ENCODE measurements around the gene TMC1. TPM values are rescaled to one million over a fixed set of nuclear protein-coding genes. Genes with fewer than 3 reads are reported as not detected.

Gene TMC1
- total and polyA plus RNA-seq, 8 donors = 0.33 to 0.73 TPM; not detected in 6

DNA sequence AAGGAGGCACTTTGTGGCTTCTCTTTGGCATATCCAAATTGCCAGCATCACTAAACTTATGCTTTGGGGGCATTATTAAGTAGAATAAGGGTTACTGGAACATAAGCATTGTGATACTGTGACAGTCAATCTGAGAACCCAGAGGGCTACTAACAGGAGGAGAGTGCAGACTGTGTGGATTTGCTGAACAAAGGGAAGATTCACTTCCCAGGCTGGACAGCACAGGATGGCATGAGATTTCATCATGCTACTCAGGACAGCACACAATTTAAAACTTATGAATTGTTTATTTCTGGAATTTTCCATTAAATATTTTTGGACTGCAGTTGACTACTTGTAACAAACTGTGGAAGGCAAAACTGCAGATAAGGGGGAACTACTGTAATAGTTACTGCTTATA, 212.5 kb downstream of the TMC1 start:
- Histone ChIP-seq H3K27me3 (no peaks in the 10 kb centered on the region), H3K27ac (no peak overlapping the region), H3K9me3 (no peaks in the 10 kb centered on the region), H3K4me1 (no peaks in the 10 kb centered on the region), H3K4me3 (no peak overlapping the region), H3K36me3 (no peaks in the 10 kb centered on the region)
- DNase-seq = no peak
- intact Hi-C loops (cut with DNase I; ENCODE audit: low total_unique reads) = no loop called here
- TF ChIP-seq POLR2A (IDR thresholded peaks at IDR 0.05) (no peak), EP300 (IDR thresholded peaks at IDR 0.05) (no peak), POLR2AphosphoS5 (IDR thresholded peaks at IDR 0.05) (no peak), CTCF (IDR thresholded peaks at IDR 0.05) (no peak)

GRCh38 chr9:72734631-72735030, 213.2 kb downstream of the TMC1 start:
- Histone ChIP-seq H3K4me3 (no peak overlapping the region), H3K36me3 (no peaks in the 10 kb centered on the region), H3K4me1 (no peaks in the 10 kb centered on the region), H3K27ac (no peak overlapping the region), H3K27me3 (no peaks in the 10 kb centered on the region), H3K9me3 (no peaks in the 10 kb centered on the region)
- no peak for TF ChIP-seq EP300 (IDR thresholded peaks at IDR 0.05)
- no peak for TF ChIP-seq POLR2AphosphoS5 (IDR thresholded peaks at IDR 0.05)
- TF ChIP-seq CTCF (IDR thresholded peaks at IDR 0.05) = no peak
- no peak for TF ChIP-seq POLR2A (IDR thresholded peaks at IDR 0.05)
- WGBS, 5 donors = 63 to 73% (median 66%) methylated on average over 1 of the region's 1 CpG
- no peak for DNase-seq
- intact Hi-C loops (cut with DNase I; ENCODE audit: low total_unique reads) = no loop called here

DNA sequence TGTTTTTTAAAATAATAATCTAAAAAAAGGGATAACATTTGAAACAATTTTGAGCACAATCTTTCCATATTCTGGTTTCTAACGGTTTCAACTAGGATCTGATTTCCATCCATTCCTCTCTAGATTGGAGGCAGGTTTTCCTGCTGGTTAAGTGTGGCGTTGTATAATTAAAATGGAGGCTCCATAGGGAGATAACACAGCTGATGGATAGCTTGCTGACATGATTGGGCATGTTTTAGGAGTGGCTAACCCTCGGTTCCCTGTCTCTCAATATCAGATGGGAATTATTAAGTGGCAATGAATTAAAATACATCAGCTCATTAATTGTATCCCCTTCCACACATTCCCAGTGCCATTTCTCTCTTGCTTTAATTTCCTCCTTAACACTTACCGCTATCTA, 222.4 kb downstream of the TMC1 start:
- TF ChIP-seq POLR2AphosphoS5 (IDR thresholded peaks at IDR 0.05) (no peak), POLR2A (IDR thresholded peaks at IDR 0.05) (no peak), CTCF (IDR thresholded peaks at IDR 0.05) (no peak), EP300 (IDR thresholded peaks at IDR 0.05) (no peak)
- no peak for DNase-seq
- intact Hi-C loops (cut with DNase I; ENCODE audit: low total_unique reads) = no loop called here
- H3K27ac ChIP-seq = no peak overlapping the region
- no peak overlapping the region for H3K4me3 ChIP-seq
- no peaks in the 10 kb centered on the region for H3K27me3 ChIP-seq
- no peaks in the 10 kb centered on the region for H3K36me3 ChIP-seq
- 74 to 79% (median 76%) methylated on average over 4 of the region's 4 CpGs for WGBS, 5 donors
- H3K9me3 ChIP-seq = no peaks in the 10 kb centered on the region
- no peaks in the 10 kb centered on the region for H3K4me1 ChIP-seq

GRCh38 chr9:72749276-72749675, 227.9 kb downstream of the TMC1 start:
- H3K4me3 ChIP-seq = no peak overlapping the region
- H3K4me1 ChIP-seq = no peaks in the 10 kb centered on the region
- WGBS, 5 donors = 72 to 92% (median 83%) methylated on average over 5 of the region's 5 CpGs
- H3K9me3 ChIP-seq = no peaks in the 10 kb centered on the region
- no peak overlapping the region for H3K27ac ChIP-seq
- DNase-seq = peak in 1 of 2 donors; percentile 4
- H3K27me3 ChIP-seq = no peaks in the 10 kb centered on the region
- no peak for TF ChIP-seq POLR2AphosphoS5 (IDR thresholded peaks at IDR 0.05)
- no peak for TF ChIP-seq POLR2A (IDR thresholded peaks at IDR 0.05)
- no peak for TF ChIP-seq CTCF (IDR thresholded peaks at IDR 0.05)
- TF ChIP-seq EP300 (IDR thresholded peaks at IDR 0.05) = no peak
- intact Hi-C loops (cut with DNase I; ENCODE audit: low total_unique reads) = no loop called here
- no peaks in the 10 kb centered on the region for H3K36me3 ChIP-seq

All from stomach (tissue), 9 donors.